Psoas muscle (tissue), 8 donors: ENCODE data around the gene PDE6C. TPM values are rescaled to one million over a fixed set of nuclear protein-coding genes. Genes with fewer than 3 reads are reported as not detected.

Experiments used
- ATAC-seq, 4 donors: fragments of 200-7000 bp; cut with Tn5 transposase; one replicate each; pipeline ENCODE4 v1.9.1; 2020; ENCODE audit warnings: moderate library complexity in 3 of 4, mild to moderate bottlenecking in 2 of 4
- DNase-seq, 2 donors: peaks; one replicate each; pipeline ENCODE4 v3.0.0-alpha.2; 2020
- H3K27ac ChIP-seq: fragments of 200-600 bp; one replicate; pipeline ENCODE4 v1.8.0; 2022
- H3K27me3 ChIP-seq, 3 donors: fragments of 200-600 bp in 1 of 3; one replicate each; pipeline versions ENCODE4 v1.6.1 to v1.8.0; 2013 to 2022; ENCODE audit warnings: low read length in 2 of 3, mild to moderate bottlenecking in 2 of 3, moderate library complexity in 1 of 3; ENCODE audit not compliant: insufficient read depth in 3 of 3
- H3K36me3 ChIP-seq, 2 donors: fragments of 200-600 bp in 1 of 2; one replicate each; pipeline versions ENCODE4 v1.6.1 to v1.8.0; 2013 to 2022; ENCODE audit warnings: low read depth in 1 of 2, mild to moderate bottlenecking in 1 of 2, moderate library complexity in 1 of 2; ENCODE audit not compliant: insufficient read depth in 1 of 2
- H3K4me1 ChIP-seq: fragments of 200-600 bp; one replicate; pipeline ENCODE4 v1.8.0; 2022
- H3K4me3 ChIP-seq: fragments of 200-600 bp; one replicate; pipeline ENCODE4 v1.8.0; 2022; ENCODE audit warnings: mild to moderate bottlenecking
- H3K9me3 ChIP-seq: fragments of 200-600 bp; one replicate; pipeline ENCODE4 v1.8.0; 2022
- CTCF ChIP-seq: fragments of 200-600 bp; IDR thresholded peaks from one replicate; pipeline ENCODE4 v1.8.0; 2022; ENCODE audit warnings: antibody characterized with exemption
- WGBS, 3 donors: extraction: QIAGEN DNeasy Blood & Tissue Kit; methylation state at CpG; one replicate each; pipeline versions ENCODE4 v1.1.6 to v1.1.7; 2013; 5-methylcytosine and 5-hydroxymethylcytosine counted together
- intact Hi-C, 2 donors: fragments of 100-400 bp; cut with DNase I; formaldehyde crosslinking; loops; one replicate each; pipeline versions ENCODE4 v1.11.0 to v1.14.2; 2022
- polyA plus RNA-seq, 3 donors: library from polyadenylated mRNA; stranded (reverse); fragments of 200-250 nt; gene quantifications; one replicate each; pipeline ENCODE4 v1.2.3, GENCODE V29; 2013
- total RNA-seq, 4 donors: library from RNA; stranded (reverse); fragmentation: NEBNext Ultra II Directional in 2 of 4; extraction: Animal tissue kit (Norgen Biotek cat#: 25700) in 2 of 4; gene quantifications; one replicate each; pipeline versions ENCODE4 v1.2.1 to v1.2.4, GENCODE V29; 2021 to 2023
- donor health status: healthy with polysubstance abuse.
- donor health status: DM: no; HTN: no; CAD: no; lungs with moderate emphysema.
- donor health status: Bipolar disorder and iron deficiency.
- donor health status: healthy.
- donor health status: DM: yes; HTN: yes; CAD: no.
- donor health status: DM: no; HTN: no; CAD: no.
- donor health status: DM: no; HTN: no; CAD: no.
- donor health status: DM: yes; HTN: yes; CAD: no.

Gene PDE6C
- total and polyA plus RNA-seq, 7 donors: not detected

- Histone ChIP-seq H3K4me3 (no peak overlapping the region), H3K9me3 (no peaks in the 10 kb centered on the region), H3K36me3 (no peaks in the 10 kb centered on the region), H3K27me3 (peaks cover 0 to 22% (median 0%) of the 10 kb centered on the region in 3 donors), H3K4me1 (no peaks in the 10 kb centered on the region), H3K27ac (no peak overlapping the region)
- ATAC-seq: no peak
- DNase-seq: no peak
- no peak for TF ChIP-seq CTCF
- 78 to 87% (median 79%) methylated on average over 3 of the region's 3 CpGs for WGBS, 3 donors
- intact Hi-C loops: no loop called here
Observed at GRCh38 chr10:93573924-93574323, 38.4 kb upstream of the PDE6C start.

- H3K27me3 ChIP-seq: peaks cover 0 to 4% (median 2%) of the 10 kb centered on the region in 3 donors
- H3K9me3 ChIP-seq: no peaks in the 10 kb centered on the region
- no peaks in the 10 kb centered on the region for H3K36me3 ChIP-seq
- H3K27ac ChIP-seq: no peak overlapping the region
- H3K4me3 ChIP-seq: no peak overlapping the region
- 62 to 69% (median 62%) methylated on average over 3 of the region's 3 CpGs for WGBS, 3 donors
- DNase-seq (no peak), ATAC-seq (no peak)
- no peak for TF ChIP-seq CTCF
- intact Hi-C loops: no loop called here
- no peaks in the 10 kb centered on the region for H3K4me1 ChIP-seq
Observed at GRCh38 chr10:93576888-93577287, 35.4 kb upstream of the PDE6C start.

- intact Hi-C loops: no loop called here
- no peak for ATAC-seq
- H3K27ac ChIP-seq: no peak overlapping the region
- no peaks in the 10 kb centered on the region for H3K4me1 ChIP-seq
- no peaks in the 10 kb centered on the region for H3K36me3 ChIP-seq
- peaks cover 0 to 2% (median 0%) of the 10 kb centered on the region in 3 donors for H3K27me3 ChIP-seq
- no peaks in the 10 kb centered on the region for H3K9me3 ChIP-seq
- WGBS, 3 donors: 86% methylated on average over 3 of the region's 3 CpGs
- no peak overlapping the region for H3K4me3 ChIP-seq
- no peak for DNase-seq
- TF ChIP-seq CTCF: no peak
Observed at GRCh38 chr10:93577565-93577964, 34.8 kb upstream of the PDE6C start.

- Histone ChIP-seq H3K27ac (no peak overlapping the region), H3K27me3 (peaks cover 0 to 2% (median 0%) of the 10 kb centered on the region in 3 donors), H3K9me3 (no peaks in the 10 kb centered on the region), H3K4me3 (no peak overlapping the region), H3K4me1 (no peaks in the 10 kb centered on the region), H3K36me3 (no peaks in the 10 kb centered on the region)
- intact Hi-C loops: no loop called here
- no peak for DNase-seq
- ATAC-seq: no peak
- 83 to 87% (median 84%) methylated on average over 7 of the region's 7 CpGs for WGBS, 3 donors
- no peak for TF ChIP-seq CTCF
Observed at GRCh38 chr10:93579089-93579488, 33.2 kb upstream of the PDE6C start.

- intact Hi-C loops: no loop called here
- ATAC-seq: no peak
Observed at GRCh38 chr10:93579985-93580711, 32.2 kb upstream of the PDE6C start.

More at GRCh38 chr10:93579985-93580711, 32.2 kb upstream of the PDE6C start:
- TF ChIP-seq CTCF: no peak
- peaks cover 0 to 2% (median 0%) of the 10 kb centered on the region in 3 donors for H3K27me3 ChIP-seq
- no peaks in the 10 kb centered on the region for H3K36me3 ChIP-seq
- H3K4me3 ChIP-seq: no peak overlapping the region
- no peak overlapping the region for H3K27ac ChIP-seq
- no peak for DNase-seq
- 79 to 88% (median 83%) methylated on average over 3 of the region's 3 CpGs for WGBS, 3 donors
- H3K9me3 ChIP-seq: no peaks in the 10 kb centered on the region
- H3K4me1 ChIP-seq: no peaks in the 10 kb centered on the region
